Fibroblast of skin of abdomen (primary cell): Measurements from ENCODE around the gene EXOC3L2.

Experiments
- DNase-seq: peaks from one replicate; pipeline ENCODE4 v3.0.0-alpha.2; 2013

EXOC3L2 gene

DNA sequence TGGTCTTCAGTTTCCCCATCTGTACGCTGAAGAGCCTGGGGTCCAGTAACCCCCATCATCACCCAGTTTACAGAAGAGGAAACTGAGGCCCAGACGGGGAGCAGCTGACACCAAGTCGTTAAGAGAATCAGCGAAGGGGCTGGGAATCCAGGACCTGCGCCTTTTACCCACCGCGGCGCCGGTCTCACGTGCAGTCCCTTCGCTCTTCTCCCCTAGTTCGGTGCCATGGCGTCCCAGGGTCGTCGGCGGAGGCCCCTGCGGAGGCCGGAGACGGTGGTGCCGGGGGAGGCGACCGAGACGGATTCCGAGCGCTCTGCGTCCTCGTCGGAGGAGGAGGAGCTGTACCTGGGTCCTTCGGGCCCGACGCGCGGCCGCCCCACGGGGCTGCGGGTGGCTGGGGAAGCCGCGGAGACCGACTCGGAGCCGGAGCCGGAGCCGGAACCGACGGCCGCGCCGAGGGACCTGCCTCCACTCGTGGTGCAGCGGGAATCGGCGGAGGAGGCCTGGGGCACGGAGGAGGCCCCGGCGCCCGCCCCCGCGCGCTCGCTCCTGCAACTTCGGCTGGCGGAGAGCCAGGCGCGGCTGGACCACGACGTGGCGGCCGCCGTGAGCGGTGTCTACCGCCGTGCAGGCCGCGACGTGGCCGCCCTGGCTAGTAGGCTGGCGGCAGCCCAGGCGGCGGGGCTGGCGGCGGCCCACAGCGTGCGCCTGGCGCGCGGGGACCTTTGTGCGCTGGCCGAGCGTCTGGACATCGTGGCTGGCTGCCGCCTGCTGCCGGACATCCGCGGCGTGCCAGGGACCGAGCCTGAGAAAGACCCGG, 65.9 kb downstream of the EXOC3L2 start:
- DNase-seq: peak; percentile 27

DNA sequence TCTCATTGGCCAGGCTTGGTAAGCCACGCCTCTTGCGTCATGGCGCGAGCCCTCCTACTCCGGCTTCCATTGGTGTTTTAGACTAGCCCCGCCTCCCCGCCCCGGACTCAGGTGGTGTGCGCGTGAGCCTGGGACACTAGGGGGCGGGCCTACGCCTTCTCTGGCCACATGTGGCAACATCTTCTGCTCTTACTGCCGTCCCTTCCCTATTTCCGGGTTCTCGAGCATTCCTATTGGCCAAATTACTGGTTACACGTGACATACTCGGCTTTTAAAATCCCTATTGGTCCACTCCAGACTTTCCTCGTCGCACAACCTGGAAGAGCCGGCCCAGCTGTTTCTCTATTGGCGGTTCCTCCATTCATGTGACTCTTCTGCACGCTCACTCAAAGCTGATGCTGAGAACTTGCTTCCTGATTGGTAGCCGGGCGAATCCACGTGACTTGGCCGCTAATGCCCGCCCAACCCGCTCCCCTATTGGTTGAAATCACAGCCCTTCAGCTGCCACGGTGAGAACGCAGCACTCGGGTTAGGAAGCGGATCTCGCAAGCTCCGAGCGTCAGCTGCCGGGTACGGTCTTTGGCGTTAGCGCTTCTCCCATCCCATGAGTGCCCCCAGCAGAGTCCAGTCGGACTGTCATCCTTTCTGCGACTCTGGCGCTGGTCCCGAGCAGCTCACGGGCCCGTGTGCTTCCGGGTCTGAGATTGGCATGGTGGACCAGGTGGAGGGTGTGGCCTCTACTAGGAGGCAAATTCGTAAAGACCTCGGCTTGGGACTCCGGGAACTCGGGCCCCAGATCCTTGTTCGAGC, 66.7 kb downstream of the EXOC3L2 start, which contains the start of gene BLOC1S3:
BLOC1S3 (plus strand) TSS at position 523 of the 810 bp plus-strand sequence. CDS start 513 bp downstream, outside the sequence.
- DNase-seq: peak; percentile 100

DNA sequence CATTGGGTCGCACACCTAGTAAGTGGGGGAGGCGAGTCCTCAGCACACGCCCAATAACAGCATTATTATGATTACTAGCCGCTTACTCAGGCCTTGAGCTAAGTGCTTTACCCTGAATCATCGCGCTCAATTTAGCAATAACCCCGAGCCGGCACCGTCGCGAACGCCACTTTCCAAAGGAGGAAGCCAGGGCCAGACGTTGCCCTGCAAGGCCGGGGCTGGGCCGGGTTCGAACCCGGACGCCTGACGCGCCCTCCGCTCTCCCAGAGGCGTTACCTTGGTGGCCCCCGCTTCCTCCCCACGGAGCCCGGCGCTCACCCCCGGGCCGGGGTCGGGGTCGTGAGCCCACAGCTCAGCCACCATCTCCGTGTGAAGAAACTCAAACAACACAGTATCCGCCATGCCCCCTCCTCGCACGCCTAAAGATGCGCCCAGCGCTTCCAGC, 67.4 kb downstream of the EXOC3L2 start, which contains the start of gene TRAPPC6A:
TRAPPC6A (minus strand) TSS at position 421 of the 445 bp plus-strand sequence; CDS start at position 402, 19 bp downstream.
- peak; percentile 36 for DNase-seq

DNA sequence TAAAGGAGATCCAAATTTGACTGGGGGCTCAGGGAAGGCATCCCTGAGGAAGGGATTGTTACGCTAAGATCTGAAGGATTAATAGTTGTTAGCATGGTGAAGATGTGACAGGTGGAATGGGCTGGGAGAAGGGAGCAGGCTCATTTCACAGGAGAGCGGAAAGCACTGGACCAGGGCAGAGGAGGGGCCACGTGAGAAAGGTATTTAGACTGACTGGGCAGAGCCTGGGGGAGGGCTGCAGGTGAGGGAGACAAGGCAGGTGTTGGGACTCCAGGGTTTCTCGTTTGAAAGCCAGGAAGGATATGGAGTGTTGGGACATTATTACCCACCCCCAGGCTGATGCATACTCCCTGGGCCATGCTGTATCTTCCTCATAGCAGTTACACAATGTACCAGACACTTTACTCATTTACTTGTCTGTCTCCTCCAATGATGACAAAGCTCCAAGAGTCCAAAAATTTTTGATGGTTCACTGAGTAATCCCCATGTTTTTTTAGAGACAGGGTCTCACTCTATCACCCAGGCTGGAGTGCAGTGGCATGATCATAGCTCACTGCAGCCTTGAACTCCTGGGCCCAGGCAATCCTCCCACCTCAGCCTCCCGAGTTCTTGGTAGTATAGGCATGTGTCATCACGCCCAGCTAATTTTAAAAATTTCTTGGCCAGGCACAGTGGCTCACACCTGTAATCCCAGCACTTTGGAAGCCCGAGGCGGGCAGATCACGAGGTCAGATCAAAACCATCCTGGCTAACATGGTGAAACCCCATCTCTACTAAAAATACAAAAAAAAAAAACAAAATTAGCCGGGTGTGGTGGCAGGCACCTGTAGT, 69.5 kb downstream of the EXOC3L2 start:
- DNase-seq: no peak

DNA sequence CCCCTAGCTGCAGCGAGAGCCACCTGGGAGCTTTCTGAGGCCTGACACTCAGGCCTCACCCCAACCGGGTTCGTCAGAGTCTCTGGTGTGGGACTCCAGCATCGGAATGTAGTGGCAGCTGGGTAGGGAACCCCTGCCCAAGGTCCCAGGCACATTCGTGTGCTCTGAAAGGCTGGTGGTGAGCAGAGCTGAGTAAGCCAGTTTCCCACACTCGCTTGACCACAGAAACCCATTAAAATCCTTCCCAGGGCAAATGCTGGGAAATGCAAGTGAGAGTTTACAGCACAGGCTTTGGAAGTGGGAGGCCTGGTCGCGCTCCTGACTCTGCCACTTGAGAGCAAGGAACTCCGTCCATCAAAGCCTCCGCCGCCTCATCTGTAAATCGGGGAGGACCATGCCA, 71.4 kb downstream of the EXOC3L2 start:
- DNase-seq: peak; percentile 34

DNA sequence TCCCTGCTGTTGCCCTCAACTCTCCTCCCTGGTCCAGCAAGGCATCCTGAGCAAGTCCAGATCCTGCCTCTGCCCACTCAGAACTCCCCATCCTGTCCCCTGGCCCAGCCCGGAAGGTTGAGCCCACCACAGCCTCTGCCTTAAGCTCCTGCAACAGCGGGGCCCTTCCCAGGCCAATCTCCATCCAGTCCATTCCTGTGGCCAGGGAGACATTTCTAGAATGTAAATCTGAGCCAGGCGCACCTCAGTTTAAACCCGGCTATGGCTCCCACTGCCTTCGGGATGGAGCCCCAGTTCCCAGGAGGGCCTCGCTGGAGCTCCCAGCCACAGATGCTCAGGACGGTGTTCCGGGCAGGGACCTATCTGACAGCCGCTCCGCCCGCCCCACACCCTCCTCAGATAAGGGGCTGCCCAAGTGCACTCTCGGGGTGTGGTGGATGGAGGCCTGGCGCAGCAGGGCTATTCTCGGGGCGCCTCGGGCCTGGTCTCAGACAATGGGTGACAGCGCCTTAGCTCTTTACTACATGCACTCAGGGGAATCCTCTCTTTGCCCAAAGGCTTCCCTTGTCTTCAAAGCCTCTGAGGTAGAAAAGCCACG, 72.5 kb downstream of the EXOC3L2 start:
- DNase-seq: no peak

DNA sequence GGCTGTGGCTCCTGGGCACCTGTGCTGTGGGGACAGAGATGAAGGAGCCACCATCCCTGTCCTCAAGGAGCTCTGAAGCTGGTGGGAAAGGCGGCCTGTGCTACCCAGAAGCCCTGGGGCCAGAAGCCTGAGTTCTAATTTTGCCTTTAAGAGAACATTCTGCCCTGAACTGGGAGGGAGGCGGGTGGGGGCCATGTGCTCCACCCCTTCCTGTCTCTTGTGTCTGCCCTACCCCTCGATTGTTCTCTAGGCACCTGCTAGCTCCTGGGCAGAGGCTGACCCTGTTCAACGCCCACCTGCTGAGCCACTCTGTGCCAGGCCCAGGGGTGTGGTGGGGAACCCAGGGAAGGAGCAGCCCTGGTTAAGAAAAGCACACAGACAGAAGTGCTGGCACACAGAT, 73.0 kb downstream of the EXOC3L2 start:
- no peak for DNase-seq

DNA sequence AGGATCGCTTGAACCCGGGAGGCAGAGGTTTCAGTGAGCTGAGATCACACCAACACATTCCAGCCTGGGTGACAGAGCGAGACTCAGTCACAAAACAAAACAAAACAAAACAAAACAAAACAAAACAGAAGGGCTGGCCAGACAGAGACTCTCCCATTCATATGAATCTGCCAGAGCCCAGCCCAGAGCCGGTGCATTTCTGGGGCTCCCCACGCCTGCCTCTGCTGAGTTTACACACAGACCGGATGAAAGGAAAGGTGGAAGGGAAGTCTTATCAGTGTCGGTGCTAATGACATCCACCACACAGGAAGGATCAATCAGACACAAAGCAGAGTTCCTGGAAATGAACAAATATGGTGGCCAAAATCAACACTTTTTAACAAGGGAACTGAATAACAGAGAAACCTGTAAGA, 74.0 kb downstream of the EXOC3L2 start:
- DNase-seq: no peak

DNA sequence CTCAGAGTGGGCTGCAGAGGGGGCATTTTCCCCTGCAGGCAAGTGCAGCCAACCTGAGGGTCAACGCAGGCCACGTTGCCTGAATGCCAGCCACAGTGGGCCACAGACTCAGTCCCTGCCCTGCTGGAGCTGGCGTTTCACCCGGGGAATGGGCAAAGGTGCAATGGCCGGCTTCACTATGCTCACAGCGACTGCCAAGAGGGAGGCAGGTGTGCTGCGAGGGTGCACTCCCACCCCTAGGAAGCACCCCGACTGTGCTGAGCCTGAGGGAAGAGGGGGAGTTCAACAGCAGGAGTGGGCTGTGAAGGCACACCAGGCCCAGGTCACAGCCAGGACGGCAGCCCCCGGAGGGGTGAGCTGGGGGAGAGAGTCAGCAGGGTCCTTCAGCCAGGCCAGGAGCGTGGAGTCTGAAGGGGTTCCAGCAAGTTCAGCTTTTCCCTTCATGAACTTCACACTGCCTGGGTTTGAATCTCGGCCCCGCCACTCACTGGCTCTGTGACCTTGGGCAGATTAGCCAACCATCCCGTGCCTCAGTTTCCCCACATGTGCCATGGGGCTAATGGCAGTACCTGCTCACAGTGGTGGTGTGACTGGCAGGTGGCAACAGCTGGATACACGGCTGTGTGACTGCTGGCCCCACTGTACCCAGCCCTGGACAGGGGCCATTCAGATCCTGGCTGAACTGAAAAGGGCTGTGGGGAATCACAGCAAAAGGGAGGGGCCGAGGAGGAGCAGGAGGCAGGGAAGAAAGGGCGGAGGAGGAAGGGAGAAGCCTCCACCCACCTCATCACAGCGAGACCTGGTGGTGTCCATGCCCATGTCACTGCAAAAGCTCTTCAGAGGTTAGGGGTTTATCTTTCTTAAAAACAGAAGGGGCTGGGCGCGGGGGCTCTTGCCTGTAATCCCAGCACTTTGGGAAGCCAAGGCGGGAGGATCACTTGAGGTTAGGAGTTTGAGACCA, 74.8 kb downstream of the EXOC3L2 start:
- DNase-seq: no peak

DNA sequence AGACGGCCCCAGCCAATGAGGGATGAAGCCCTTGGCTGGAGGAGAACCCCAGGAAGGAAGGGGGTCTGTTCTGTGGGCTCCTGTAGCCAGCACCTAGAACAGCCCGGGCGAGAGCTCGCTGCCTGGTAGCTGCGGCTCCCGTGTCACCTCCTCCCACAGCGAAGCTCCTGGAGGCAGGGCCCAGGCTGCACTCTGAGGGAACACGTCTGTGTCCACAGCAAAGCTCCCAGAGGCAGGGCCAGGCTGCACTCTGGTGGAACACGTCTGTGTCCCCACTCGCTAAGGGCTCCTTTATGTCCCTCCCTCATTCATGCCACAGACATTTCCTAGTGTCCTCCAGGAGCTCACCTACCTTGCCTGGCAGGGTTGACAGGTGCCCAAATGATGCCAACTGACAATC, 75.6 kb downstream of the EXOC3L2 start:
- no peak for DNase-seq

DNA sequence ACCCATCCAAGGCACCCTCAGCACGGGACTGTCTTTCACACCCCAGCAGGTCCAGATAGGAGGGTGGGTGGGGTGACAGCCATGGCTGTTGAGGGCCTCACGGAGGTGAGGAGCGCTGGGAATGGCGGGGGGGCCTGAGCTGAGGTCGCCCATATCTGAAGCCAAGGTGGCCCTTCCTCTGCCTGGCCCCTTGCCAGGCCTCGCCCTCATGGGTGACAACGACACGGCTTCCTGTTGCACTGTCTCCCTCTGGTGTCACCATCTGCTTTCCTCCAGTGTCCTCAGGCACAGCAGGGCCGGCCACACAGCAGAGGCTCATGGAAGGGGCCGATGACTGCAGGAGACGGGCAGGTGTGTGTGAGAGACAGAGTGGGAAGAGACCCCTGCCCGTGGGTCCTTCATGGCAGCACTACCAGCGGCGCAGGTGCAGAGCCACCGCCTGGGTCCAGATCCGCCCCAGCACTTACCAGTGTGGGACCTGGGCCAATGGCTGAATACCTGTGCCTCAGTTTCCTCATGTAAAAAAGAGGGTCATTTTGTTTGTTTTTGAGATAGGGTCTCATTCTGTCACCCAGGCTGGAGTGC, 76.3 kb downstream of the EXOC3L2 start:
- no peak for DNase-seq

DNA sequence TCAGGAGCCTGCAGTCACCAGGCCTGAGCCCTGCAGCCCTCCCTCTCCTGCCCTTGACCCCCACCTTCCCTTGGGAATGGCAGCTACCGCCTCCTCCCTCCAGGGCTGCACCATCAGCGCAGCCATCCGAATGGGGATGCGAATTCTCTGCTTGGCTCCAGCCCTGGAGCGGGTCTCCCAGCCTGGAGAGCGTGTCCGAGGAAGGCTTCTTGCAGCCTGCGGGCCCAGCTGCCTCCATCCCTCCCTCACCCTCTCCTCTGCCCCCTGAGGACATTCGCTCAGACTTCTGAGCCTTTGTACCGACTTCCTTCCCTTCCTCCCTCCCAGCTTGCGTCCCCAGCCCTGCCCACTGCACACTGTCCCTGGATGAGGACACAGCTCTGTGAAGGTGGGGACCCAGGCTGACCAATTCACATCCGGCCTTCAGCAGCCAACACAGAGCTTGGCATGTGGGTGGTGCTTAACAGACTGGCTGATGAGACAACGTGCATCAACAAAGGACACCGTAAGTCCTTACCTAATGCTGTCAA, 78.4 kb downstream of the EXOC3L2 start:
- no peak for DNase-seq

DNA sequence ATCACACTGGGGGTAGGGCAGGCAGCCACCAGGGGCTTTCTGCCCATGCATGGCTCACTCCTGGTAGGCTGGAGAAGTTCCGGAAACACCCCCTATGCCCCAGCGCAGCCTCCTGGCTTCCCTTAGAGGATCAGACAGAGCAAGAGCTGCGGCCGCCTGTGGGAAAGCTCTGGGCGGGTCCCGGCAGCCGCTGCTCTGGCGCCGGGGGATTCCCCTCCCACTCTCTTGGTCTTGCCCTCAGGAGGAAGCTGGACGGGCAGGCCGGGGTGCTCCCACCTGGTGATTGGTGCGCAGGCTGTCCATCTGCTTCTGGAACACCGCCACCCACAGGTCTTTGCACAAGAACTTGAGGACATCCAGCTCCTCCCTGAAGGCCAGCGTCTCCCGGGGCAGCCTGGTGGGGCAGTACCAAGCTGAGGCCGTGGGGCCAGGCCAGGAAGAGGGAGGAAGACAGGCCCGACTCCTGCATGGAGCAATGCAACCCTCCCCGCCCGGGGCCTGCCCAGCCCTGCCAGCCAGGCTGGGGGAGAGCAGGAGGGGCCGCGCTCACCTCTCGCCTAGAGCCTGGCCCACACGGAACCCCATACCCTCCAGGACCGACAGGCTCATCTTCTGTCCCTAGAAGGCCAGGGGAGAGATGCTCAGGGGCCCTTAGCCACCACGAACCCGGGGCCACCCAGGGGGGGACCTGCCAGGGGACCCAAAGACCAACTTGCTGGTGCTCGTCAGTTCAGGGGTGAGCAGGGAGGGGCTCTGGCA, 80.5 kb downstream of the EXOC3L2 start:
- DNase-seq: peak; percentile 30

DNA sequence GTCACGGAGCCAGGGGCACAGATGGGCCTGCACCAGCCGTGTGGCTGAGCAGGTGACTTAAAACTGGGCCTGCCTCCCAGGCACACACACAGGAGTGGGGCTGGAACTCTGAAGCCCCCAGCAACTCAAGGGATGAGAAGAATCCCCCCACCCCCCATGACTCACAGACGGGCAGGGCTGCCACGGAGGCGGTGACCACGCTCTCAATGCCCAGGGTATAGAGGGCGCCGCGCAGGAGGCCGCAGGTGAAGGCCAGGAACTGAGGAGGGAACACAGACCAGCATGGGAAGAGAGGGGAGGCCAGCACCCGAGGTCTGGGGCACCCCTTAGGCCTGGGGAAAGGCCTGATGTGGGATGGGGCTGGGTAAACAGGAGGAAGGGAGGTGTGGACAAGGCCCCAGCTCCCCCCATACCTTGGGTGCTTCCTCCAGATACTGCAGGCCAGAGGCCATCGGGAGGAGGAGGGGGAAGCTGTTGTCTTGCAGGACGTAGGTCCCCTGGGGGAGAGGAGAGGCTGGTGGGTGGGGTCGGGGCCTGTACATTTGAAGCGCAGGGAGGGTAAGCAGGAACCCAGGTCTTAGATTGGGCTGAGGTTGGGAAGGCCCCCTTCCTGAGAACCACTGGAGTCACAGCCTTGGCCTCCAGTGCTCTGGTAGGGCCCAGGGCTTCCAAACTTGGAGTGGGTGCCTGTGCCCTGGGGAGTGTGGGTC, 81.3 kb downstream of the EXOC3L2 start:
- no peak for DNase-seq

DNA sequence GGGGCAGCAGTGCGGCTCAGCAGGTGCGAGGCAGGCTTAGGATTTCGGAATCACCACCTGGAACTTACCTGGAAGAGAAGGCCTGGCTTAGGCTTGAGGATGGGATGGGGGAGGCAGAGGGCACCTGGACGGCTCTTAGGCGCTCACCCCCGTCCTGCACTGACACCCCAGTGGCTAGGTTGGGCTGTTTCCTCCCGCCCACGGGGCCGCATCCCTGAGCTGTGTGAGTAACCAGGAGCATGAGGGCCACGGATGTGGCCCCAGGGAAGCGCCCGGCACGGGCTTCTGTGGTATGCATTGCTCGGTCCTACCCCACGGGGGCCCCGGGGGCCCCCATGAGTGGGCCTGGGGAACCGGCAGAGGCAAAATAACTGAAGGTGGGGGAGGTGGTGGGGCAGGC, 82.1 kb downstream of the EXOC3L2 start:
- DNase-seq: no peak

DNA sequence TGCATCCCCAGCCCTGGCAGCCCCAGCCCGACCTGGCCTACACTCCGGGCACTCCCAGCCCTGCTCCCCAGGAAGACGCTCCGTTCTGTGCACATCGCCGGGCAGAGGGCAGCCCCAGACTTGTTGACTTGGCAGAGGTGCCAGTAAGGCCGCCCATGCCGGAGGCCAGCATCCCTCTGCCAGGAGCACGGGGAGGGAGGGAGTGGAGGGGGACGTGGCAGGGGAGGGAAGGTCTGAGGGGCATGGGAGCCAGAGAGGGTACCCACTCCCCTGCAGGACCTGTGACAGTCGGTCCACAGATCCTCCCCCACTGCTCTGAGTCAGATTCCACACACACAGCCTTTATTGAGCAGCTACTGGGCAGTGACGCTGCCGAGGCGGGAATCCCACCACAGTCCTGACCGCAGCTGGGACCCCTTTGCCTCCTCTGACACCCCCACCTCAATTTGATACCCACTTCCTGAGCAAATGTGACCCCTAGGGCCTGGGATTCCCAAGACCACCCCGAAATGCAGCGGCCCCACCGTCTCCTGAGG, 82.5 kb downstream of the EXOC3L2 start:
- DNase-seq: no peak
